CD1c-positive myeloid dendritic cell (primary cell): ENCODE data around the gene DIS3L2.

Experiments used
- DNase-seq: peaks from one replicate; pipeline ENCODE4 v3.0.0-alpha.2; 2016; ENCODE audit errors: extremely low spot score

The DIS3L2 gene

DNA sequence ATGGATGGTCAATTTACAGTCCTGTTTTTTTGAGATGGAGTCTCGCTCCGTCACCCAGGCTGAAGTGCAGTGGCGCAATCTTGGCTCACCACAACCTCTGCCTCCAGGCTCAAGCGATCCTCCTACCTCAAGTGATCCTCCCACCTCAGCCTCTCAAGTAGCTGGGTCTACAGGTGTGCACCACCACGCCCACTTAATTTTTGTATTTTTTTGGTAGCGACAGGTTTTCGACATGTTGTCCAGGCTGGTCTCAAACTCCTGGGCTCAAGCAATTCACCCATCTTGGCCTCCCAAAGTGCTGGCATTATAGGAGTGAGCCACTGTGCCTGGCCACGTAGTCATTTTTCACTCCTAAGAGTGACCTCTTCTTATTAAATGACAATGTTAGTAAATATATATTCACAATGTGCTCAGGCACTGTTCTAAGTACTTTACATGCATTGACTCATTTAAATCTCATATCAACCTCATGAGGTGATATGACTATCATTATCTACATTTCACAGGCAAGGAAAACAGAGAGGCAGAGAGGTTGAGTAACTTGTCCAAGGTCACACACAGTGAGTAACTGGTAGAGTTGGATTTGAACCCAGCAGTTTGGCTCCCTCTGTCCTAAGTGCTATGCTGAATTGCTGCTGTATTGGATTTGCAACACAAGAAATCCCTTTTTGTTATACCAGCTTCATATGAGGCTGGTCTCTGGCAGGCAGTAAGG is 5.6 kb upstream of the DIS3L2 start:
- no peak for DNase-seq

DNA sequence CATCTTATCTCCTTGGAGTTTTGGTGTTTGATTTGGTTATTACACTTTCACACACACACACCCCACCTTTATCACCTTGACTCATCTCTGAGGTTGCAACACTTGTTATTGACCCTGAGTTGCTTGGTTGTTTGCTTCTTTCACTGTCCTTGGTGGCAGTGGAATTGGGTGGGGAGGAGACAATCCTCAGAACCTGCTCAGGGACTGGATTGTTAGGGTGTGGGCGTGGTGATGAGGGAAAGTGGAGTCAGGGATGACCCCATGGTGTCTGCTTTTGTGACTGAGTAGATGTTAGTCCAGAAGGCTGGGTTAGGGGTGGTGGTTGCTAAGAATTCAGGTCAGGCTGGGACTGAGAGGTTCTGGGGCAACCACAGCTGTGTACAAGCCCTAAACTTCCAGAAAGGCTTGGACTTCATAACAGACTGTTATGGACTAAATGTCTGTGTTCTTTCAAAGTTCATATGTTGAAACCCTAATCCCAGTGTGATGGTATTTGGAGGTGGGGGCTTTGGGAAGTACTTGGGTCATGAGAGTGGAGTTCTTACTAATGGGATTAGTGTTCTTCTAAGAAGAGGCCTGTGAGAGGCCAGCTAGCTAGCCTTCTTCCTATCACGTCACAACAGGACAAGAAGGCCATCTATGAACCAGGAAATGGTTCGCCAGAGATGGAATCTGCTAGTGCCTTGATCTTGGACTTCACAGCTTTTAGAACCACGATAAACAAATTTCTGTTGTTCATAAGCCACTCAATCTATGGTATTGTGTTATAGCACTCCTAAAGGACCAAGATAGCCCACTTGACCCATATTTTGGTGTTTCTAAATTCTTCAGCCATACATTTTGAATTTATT is 3.4 kb upstream of the DIS3L2 start:
- DNase-seq, result no peak

DNA sequence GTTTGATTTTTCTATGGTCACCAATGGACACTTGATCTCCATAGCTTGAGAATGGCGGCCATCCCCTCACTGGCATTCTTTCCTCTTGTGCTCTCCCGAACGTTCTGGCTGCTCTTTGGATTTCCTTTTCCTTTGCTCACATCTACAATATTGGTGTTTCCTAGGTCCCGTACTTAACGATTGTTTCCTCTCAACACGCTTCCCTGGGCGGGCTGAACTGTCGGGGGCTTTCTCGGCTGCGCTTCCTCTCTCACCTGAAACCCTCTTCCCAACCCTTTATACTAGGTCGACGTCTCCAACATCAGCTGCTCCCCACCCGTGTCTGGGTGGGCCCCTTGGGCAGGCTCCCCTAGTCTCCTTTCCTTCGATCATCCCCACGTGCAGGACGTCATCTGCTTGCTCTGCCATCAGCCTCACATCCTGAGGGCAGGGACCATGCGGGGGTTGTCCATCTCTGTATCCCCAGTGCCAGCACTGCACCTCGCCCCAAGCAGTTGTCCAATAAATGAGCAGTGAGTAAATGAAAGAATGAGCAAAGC is 634 bp upstream of the DIS3L2 start:
- DNase-seq, result no peak

DNA sequence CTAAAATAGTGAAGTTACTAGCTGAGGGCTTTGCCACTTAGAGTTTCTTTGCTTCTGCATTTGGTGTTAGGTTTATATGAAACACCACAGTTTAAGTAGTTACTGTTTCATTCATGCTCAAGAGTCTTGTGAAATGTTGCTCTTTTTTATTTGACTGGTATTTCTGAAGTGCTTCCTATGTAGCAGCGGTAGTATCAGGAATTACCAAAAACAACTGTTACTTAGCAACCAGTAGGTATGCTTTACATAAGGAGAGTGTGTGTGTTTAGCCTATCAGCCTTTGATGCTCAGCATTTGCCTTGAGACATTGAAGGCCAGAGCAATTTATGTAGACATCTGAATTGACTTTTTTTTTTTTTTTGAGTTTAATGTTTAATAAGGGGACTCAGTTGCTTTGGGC is 3.6 kb downstream of the DIS3L2 start:
- DNase-seq, result no peak

DNA sequence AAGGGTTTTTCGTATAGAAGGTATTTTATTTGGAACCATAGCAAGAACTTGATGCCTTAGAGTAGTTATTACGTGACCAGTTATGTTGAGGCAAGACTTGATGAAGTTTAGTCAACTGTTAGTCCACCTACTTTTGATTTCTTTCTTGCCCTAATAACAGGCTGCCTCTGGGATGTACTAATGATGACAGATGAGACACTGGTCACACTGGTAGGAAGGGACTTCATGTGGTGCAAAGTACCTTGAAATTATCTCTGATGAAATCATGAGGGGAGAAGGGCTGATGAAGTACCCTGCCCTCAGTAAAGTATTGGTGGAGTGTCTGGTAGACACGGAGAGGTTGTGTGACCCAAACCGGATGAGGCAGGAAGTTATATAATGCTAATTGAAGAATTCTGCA is 5.4 kb downstream of the DIS3L2 start:
- no peak for DNase-seq

DNA sequence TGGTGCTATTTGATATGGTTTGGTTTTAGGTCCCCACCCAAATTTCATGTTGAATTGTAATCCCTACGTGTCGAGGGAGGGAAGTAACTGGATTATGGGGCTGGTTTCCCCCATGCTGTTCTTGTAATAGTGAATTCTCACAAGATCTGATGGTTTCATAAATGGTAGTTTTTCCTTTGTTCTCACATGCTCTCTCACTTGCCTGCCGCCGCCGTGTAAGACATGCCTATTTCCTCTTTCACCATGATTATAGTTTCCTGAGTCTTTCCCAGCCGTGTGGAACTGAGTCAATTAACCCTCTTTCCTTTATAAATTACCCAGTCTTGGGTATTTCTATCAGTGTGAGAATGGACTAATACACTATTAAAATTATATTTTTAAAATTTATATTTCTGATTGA is 7.3 kb downstream of the DIS3L2 start:
- no peak for DNase-seq

DNA sequence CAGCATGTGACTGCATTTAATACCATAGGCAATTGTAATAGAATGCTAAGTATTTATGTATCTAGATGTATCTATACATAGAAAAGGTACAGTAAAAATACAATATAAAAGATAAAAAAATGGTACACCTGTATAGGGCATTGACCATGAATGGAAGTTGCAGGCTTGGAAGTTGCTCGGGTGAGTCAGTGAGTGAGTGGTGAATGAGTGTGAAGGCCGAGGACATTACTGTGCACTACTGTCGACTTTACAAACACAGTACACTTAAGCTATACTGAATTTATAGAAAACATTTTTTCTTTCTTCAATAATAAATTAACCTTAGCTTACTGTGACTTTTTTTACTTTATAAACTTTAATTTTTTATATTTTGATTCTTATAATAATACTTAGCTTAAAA is 8.9 kb downstream of the DIS3L2 start:
- DNase-seq, result no peak

DNA sequence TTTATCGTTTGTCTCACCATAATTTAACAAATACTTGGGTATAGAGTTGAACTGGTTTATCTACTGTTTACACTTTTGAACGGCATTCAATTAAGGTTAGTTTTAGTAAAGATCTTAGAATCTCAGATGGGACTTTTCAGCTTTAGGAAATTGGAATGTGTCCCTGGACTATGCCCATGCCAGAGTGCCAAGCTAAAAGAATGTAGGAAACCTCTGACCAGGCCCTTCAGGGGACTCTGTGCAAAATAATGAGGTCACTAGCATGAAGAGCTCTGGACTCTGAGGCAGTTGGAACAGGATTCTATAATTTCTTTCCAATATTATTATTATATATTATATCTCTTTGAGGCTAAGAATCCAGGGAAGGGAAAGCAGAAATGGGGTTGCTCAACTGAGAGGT is 13.5 kb downstream of the DIS3L2 start:
- no peak for DNase-seq

DNA sequence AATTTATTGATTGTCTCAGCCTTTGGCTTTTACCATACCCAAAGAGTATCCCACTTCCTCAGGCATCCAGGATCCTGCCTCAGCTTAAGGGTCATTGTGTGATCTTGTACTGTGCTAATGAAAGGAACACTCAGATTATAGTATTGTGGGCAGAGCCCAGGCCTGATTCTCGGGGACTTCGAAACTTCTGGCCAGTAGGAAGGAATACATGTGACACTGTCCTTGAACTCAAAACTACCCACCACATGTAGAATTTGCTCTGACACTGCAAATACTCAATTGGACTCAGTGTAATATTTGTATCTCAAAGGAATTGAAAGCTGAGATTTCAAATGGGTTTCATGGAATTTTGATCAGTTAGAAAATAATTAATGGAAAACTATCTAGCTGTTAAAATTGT is 15.9 kb downstream of the DIS3L2 start:
- DNase-seq, result no peak

DNA sequence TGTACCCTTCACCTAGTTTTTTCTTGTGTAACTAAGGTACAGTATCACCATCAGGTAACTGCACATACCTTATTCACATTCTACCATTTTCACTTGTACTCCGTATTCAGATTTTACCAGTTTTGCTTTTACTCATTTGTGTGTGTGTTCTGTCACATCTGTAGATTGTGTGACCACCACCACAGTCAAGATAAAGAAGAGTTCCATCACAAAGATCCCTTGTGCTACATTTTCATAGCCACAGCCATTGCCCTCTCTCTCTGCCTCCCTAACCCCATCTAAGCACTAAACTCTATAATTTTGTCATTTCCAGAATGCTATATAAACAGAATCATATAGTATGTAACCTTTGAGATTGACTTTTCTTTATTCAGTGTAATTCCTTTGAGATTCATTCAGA is 23.5 kb downstream of the DIS3L2 start:
- DNase-seq, result no peak

DNA sequence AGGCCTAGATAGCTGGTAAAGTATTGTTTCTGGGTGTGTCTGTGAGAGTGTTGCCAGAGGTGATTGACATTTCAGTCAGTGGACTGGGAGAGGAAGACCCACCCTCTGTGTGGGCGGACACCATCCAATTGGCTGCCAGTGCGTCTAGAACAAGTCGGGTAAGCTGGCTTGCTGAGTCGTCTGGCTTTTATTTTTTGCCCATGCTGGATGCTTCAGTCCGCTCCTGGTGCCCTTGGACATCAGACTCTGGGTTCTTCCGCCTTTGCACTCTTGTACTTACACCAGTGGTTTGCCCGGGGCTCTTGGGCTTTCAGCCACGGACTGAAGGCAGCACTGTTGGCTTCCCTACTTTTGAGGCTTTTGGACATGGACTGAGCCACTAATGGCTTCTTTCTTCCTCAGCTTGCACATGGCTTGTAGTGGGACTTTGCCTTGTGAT is 24.3 kb downstream of the DIS3L2 start:
- DNase-seq, result no peak

DNA sequence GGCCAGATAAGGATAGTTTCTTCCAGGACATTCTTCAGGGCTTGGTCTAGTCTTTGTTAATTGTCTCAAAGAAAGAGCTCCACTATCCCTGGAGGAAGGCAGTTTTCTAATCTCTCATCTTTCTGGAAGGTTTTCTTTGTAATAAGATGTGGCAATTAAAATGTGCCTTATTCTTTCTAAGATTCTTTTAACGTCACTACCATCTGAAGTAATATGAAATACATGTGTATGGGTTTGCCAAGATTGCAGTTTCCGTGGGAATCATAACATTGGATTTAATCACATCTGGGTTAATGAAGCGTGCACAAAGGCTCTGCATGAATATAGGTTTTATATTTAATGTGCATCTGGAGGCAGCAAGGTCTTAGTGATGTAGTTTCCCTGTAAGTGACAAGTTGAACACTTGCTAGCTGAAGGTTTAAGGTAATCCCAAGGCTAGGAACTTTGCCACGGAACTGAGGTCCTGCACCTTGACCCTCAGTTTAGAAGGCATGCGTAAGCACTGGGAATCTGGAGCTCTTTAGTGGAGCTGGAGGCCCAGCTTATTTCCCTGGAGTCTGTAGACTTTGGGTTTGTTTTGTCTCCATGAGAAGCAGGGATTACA is 25.7 kb downstream of the DIS3L2 start:
- DNase-seq, result no peak

DNA sequence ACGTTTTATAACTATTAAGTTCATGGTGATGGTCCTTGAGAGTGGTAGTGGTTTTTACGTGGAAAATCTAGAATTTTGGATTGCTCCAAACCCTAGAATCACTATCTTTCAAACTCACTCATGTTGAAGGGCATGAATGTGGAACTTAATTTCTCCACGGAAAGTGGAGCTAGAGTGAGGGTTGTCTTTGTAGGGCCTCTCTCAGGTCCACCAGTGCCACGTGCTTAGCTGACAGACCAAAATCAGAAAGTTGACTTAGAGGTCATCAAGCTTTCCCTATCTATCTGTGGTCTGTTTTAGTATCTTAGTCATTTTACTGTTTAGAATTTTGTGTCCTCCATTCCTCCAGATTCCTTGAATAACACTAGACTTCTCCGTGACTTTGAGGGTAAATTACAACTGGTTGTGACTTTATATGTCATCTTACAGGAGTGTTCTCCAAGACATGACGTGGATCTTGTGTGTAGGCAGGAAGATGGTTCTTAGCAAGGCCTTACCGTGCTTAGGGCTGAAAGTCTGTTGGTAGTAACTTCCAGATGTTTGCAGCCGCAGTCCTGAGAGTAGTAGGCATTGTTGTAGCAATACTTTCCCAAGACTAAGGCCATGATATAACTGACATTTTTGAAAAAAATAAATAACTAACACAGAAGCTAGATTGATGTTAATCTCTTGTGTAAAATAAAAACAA is 26.8 kb downstream of the DIS3L2 start:
- no peak for DNase-seq

DNA sequence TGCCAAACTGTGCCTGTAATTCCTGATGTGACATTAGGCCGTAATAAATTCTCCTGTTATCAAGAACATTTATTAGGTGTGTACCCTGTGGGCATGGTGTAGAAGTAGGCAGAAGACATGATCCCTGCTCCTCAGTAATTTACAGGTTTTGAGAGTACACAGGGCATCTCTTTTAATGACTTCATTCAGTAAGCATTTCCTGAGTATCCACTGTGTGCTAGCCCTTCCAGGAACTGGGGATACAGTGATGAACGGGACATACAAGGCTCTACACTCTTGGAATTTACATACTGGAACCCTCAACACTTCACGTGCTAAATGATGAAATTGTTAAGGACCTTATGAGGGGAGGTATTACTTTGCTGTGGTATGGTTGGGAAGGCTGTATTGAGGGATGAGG is 30.2 kb downstream of the DIS3L2 start:
- DNase-seq, result no peak

DNA sequence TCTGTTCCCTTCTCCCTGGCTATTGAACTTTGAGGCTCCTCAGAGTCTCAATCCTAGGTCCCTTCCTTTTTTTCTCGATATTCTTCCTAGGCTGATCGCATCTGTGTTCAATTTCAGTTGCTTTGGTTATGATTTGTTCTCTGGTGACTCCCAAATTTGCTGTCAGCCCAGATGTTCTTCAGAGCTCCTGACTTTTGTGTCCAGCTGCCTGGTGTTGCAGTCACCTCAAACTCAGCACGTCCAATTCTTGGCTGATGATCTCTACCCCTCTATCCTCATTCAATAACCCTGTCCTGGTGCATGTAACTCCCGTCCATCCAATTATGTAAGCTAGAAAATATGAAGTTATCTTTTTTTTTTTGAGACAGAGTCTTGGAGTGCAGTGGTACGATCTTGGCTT is 31.4 kb downstream of the DIS3L2 start:
- no peak for DNase-seq

DNA sequence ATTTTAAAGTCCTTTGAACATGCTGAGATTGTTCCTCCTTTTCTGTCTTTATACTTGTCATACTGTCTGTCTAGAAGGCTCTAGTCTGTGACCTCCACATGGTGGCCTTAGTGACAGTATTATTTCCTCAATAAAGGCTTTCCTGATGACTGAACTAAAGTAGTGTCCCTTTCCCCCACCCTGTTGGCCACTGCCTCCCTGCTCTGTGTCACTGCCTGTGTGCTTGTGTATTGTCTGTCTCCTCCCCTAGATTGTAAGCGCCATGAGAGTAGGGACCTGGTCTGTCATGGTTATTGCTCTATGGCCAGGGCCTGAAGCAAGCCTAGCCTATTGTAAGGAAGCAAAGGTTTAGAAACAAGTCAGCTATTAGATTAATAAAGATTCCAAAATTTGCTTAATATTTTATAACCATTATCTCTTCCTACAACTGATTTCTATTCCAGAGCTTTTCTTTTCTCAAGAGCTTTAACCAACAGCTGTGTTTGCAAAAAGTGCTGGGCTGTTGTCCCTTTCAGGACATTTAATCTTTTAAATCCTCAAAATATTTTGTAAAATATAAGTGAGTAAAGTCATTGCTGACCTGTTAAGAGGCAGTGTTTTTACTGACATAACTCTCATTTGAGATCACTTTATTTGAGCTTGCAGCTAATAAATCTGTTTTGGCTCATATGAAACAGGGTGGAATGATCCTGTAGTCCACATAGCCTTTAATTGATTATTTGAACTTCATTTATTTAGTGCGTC is 35.5 kb downstream of the DIS3L2 start:
- peak; percentile 1 for DNase-seq

DNA sequence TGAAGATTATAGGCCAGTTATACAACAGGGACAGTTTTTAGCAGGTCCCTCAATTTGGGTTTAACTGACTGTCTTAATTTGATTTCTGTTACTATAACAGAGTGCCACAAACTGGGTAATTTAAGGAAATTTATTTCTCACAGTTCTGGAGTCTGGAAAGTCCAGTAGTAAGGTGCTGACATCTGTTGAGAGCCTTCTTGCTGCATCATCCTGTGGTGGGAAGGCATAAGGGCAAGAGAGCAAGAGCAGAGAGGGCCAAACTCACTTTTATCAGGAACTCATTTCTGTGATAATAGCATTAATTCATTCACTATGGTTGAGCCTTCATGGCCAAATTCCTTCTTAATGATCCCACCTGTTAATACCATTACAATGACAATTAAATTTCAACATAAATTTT is 36.5 kb downstream of the DIS3L2 start:
- DNase-seq, result no peak

DNA sequence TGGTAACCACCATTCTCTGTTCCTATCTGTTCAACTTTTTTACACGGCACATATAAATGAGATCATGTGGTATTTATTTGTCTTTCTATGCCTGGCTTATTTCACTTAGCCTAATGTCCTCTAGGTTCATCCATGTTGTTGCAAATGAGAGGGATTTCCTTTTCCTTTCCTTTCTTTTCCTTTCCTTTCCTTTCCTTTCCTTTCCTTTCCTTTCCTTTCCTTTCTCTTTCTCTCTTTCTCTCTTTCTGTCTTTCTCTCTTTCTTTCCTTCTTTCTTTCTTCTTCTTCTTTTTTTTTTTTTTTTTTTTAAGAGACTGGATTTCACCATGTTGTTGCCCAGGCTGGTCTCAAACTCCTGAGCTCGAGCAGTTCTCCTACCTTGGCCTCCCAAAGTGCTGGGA is 38.9 kb downstream of the DIS3L2 start:
- DNase-seq, result no peak

DNA sequence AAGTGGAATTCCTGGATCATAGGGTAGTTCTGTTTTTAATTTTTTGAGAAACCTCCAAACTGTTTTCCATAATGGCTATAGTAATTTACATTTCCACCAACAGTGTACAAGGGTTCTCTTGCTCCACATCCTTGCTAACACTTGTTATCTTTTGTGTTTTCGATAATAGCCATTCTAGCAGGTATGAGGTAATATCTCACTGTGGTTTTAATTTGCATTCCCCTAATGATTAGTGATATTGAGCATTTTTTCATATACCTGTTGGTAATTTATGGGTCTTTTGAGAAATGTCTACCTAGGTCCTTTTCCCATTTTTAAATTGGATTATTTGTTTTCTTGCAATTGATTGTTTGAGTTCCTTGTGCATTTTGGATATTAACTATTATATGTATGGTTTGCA is 39.6 kb downstream of the DIS3L2 start:
- no peak for DNase-seq

DNA sequence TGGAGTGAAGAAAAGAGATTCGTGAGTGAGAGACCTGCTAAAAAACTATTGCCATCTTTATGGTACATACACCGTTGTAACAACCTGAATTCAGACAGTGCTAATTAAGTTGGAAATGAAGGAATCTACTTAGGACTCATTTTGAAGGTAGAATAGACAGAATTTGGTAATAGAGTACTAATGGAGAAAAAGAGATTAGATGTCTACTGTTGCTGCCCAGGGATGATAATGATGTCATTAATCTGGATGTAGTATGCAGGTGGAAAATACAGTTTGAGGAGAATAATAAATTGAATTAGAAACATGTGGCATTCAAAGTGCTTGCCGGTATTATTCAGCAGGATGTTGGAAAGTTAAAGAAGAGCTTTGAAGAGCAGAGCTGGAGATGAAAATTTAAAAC is 44.7 kb downstream of the DIS3L2 start:
- no peak for DNase-seq

DNA sequence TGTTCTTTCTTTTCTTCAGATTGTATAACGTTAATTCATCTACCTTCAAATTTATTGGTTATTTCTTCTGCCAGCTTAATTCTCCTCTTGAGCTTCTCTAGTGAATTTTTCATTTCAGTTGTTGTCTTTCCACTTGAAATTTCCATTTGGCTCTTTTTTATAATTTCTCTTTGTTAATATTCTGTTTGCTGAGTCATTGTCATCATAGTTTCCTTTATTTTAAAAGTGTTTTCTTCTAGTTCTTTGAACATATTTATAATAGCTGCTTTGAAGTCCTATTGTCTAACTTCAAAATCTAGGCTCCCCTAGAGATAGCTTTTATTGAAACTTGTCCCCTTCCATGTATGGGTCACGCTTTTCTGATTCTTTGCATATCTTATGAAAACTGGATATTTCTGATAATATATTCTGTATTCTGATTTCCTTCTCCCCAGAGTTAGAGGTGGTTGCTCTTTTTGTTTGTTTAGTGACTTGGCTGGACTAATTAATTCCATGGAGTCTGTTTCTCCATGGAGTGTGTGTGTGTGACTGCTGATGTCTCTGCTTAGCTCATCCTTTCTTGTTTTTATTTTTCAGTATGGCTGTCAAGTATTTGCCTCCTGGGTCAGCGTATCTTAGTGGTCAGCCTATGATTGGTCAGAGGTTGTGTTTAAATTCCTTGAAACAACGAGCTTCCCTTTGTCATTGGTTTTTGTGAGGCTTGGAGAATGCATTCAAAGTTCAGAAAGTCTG is 47.6 kb downstream of the DIS3L2 start:
- no peak for DNase-seq
